HepG2 (cell line): ENCODE data around the gene CCSER2. TPM values are rescaled to one million over a fixed set of nuclear protein-coding genes. Genes with fewer than 3 reads are reported as not detected.

Experiments
- CC2D1A ChIP-seq: sonication (generic); formaldehyde crosslinking; IDR thresholded peaks from 2 replicates; pipeline ENCODE4 v1.8.1; 2023; ENCODE audit warnings: mild to moderate bottlenecking, missing genetic modification reagents
- EHMT2 ChIP-seq: fragments of 200-600 bp; sonication (generic); IDR thresholded peaks from 2 replicates; pipeline ENCODE4 v1.7.0; 2017; ENCODE audit warnings: antibody characterized with exemption, low read depth, low read length, borderline replicate concordance
- KAT8 ChIP-seq: IDR thresholded peaks from 2 replicates; pipeline ENCODE4 v1.6.1; 2016; ENCODE audit warnings: missing genetic modification reagents, missing compliant biosample characterization
- MXI1 ChIP-seq: IDR thresholded peaks from 3 replicates; pipeline ENCODE4 v1.6.1; 2012; ENCODE audit warnings: low read depth, low read length, inconsistent platforms, borderline replicate concordance
- SMC3 ChIP-seq: IDR thresholded peaks from 2 replicates; pipeline ENCODE4 v1.6.1; 2011; ENCODE audit warnings: low read length, improper control_type of control experiment
- ZBTB20 ChIP-seq: sonication (generic); formaldehyde crosslinking; IDR thresholded peaks from 2 replicates; pipeline ENCODE4 v1.8.1; 2023; ENCODE audit warnings: missing genetic modification reagents, low read depth, mild to moderate bottlenecking, borderline replicate concordance
- ZBTB34 ChIP-seq: sonication (generic); formaldehyde crosslinking; IDR thresholded peaks from 2 replicates; pipeline ENCODE4 v1.8.0; 2022; ENCODE audit warnings: mild to moderate bottlenecking, missing genetic modification reagents
- ZFX ChIP-seq: sonication (generic); formaldehyde crosslinking; IDR thresholded peaks from 2 replicates; pipeline ENCODE4 v1.4.0; 2020; ENCODE audit warnings: mild to moderate bottlenecking, low read depth, missing genetic modification reagents, moderate library complexity
- ZFY ChIP-seq: sonication (generic); formaldehyde crosslinking; IDR thresholded peaks from 2 replicates; pipeline ENCODE4 v1.4.0; 2020; ENCODE audit warnings: missing genetic modification reagents
- ZNF337 ChIP-seq: sonication (generic); formaldehyde crosslinking; IDR thresholded peaks from 2 replicates; pipeline ENCODE4 v1.5.1; 2020; ENCODE audit warnings: missing genetic modification reagents, low read depth, mild to moderate bottlenecking, borderline replicate concordance
- ZNF644 ChIP-seq: IDR thresholded peaks from 2 replicates; pipeline ENCODE4 v1.6.1; 2016; ENCODE audit warnings: low read depth
- polyA plus RNA-seq, 8 experiments: library from polyadenylated mRNA; depleted of rRNA in 3 of 8; stranded (reverse) in 7 of 8; unstranded in 1 of 8; fragments of >200 nt; fragmentation: Illumina TruSeq in 4 of 8; extraction: Trizol in 4 of 8; gene quantifications; 2 replicates each; pipeline versions ENCODE4 v1.2.1 to v1.2.3, GENCODE V29; 2011 to 2016; ENCODE audit warnings: low read depth in 4 of 8, missing spikeins in 1 of 8, mixed read lengths in 1 of 8; ENCODE audit not compliant: insufficient read depth in 1 of 8
- total RNA-seq, 5 experiments: library from RNA; depleted of rRNA; stranded (reverse); fragments of >200 nt; fragmentation: Illumina TruSeq; extraction: Trizol; gene quantifications; 2 replicates each; pipeline ENCODE4 v1.2.3, GENCODE V29; 2016; ENCODE audit warnings: low read depth in 1 of 5
- TF ChIP-seq, protein P1 (sequence below): sonication (generic); formaldehyde crosslinking; IDR thresholded peaks from 2 replicates; pipeline ENCODE4 v1.4.0; 2020; ENCODE audit warnings: mild to moderate bottlenecking, missing genetic modification reagents
- TF ChIP-seq, protein P2 (sequence below): IDR thresholded peaks from 2 replicates; pipeline ENCODE4 v1.6.1; 2016; ENCODE audit warnings: missing compliant biosample characterization, missing genetic modification reagents, borderline replicate concordance

CCSER2 gene
- total and polyA plus RNA-seq, 2 of the 13 experiments (the other 11 are each of a cell fraction or from before 2014, with no cell fraction given), result 13.3 to 17.2 TPM

- TF ChIP-seq ZBTB34 (CRISPR knock-in tag), result peak; percentile 57; the same call in 1 of the 2 replicates
- TF ChIP-seq MXI1, result 0 out of 3 replicates have a peak, but pooled peaks have one; percentile 19
- TF ChIP-seq KAT8 (CRISPR knock-in tag), result 0 out of 2 replicates have a peak, but pooled peaks have one; percentile 15
- no peak for TF ChIP-seq ZBTB20 (CRISPR knock-in tag)
- TF ChIP-seq ZFY (CRISPR knock-in tag), result peak; percentile 22; the same call in 1 of the 2 replicates
- TF ChIP-seq, protein P1, sequence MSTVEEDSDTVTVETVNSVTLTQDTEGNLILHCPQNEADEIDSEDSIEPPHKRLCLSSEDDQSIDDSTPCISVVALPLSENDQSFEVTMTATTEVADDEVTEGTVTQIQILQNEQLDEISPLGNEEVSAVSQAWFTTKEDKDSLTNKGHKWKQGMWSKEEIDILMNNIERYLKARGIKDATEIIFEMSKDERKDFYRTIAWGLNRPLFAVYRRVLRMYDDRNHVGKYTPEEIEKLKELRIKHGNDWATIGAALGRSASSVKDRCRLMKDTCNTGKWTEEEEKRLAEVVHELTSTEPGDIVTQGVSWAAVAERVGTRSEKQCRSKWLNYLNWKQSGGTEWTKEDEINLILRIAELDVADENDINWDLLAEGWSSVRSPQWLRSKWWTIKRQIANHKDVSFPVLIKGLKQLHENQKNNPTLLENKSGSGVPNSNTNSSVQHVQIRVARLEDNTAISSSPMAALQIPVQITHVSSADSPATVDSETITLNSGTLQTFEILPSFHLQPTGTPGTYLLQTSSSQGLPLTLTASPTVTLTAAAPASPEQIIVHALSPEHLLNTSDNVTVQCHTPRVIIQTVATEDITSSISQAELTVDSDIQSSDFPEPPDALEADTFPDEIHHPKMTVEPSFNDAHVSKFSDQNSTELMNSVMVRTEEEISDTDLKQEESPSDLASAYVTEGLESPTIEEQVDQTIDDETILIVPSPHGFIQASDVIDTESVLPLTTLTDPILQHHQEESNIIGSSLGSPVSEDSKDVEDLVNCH (CRISPR knock-in tag), result no peak
- peak; percentile 40; the same call in 1 of the 2 replicates for TF ChIP-seq EHMT2
- TF ChIP-seq ZNF337 (CRISPR knock-in tag), result no peak
- TF ChIP-seq CC2D1A (CRISPR knock-in tag), result no peak
- TF ChIP-seq SMC3, result peak; percentile 3; the same call in 1 of the 2 replicates
- TF ChIP-seq ZNF644 (CRISPR knock-in tag), result peak; percentile 59; the same call in 1 of the 2 replicates
- TF ChIP-seq, protein P2, sequence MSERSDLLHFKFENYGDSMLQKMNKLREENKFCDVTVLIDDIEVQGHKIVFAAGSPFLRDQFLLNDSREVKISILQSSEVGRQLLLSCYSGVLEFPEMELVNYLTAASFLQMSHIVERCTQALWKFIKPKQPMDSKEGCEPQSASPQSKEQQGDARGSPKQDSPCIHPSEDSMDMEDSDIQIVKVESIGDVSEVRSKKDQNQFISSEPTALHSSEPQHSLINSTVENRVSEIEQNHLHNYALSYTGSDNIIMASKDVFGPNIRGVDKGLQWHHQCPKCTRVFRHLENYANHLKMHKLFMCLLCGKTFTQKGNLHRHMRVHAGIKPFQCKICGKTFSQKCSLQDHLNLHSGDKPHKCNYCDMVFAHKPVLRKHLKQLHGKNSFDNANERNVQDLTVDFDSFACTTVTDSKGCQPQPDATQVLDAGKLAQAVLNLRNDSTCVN, result peak; percentile 99
- peak; percentile 30 for TF ChIP-seq ZFX
Observed at GRCh38 chr10:84538036-84538435, 209.6 kb downstream of the CCSER2 start (continued).
